Measurements from ENCODE around the gene TAS2R10.

- TF ChIP-seq YY1 (IDR thresholded peaks at IDR 0.05; ENCODE audit: low read depth) = no peak
- TF ChIP-seq CTCF (IDR thresholded peaks at IDR 0.05) = no peak
- TF ChIP-seq RXRA (IDR thresholded peaks at IDR 0.05; ENCODE audit: borderline replicate concordance, low read depth) = no peak
- TF ChIP-seq EP300 (IDR thresholded peaks at IDR 0.05; ENCODE audit: borderline replicate concordance in 1 of 2, low read depth in 1 of 2, low read length in 1 of 2) = no peak
These were observed 21.6 kb upstream of the TAS2R10 start for GRCh38 chr12:10847744-10848143.
